Measurements from ENCODE around the gene PPM1A. TPM values are rescaled to one million over a fixed set of nuclear protein-coding genes. Genes with fewer than 3 reads are reported as not detected.

PPM1A gene
- total RNA-seq, 1 donor from 2014 or later: 46.4 TPM

GRCh38 chr14:60226298-60226697 lies 22.7 kb upstream of the PPM1A start:
- intact Hi-C loops (cut with micrococcal nuclease): no loop called here

- intact Hi-C loops (cut with micrococcal nuclease): no loop called here
Measured at GRCh38 chr14:60227291-60227690, 21.7 kb upstream of the PPM1A start.

- intact Hi-C loops (cut with micrococcal nuclease): no loop called here
Measured at GRCh38 chr14:60229614-60230013, 19.4 kb upstream of the PPM1A start.

- intact Hi-C loops (cut with micrococcal nuclease): no loop called here
Measured at GRCh38 chr14:60232185-60232584, 16.8 kb upstream of the PPM1A start.

GRCh38 chr14:60233251-60233650 lies 15.8 kb upstream of the PPM1A start:
- intact Hi-C loops (cut with micrococcal nuclease): no loop called here

- intact Hi-C loops (cut with micrococcal nuclease): no loop called here
Measured at GRCh38 chr14:60233891-60234290, 15.1 kb upstream of the PPM1A start.

GRCh38 chr14:60235440-60235839 lies 13.6 kb upstream of the PPM1A start:
- intact Hi-C loops (cut with micrococcal nuclease): no loop called here

- intact Hi-C loops (cut with micrococcal nuclease): no loop called here
Measured at GRCh38 chr14:60238955-60239354, 10.1 kb upstream of the PPM1A start.

GRCh38 chr14:60240139-60240856 lies 8.7 kb upstream of the PPM1A start:
- intact Hi-C loops (cut with micrococcal nuclease): loop anchor here (10.0 kb wide), 1 partner anchor 515 kb away; no protein-coding TSS in a partner anchor

- intact Hi-C loops (cut with micrococcal nuclease): loop anchor here (10.0 kb wide), 1 partner anchor 514 kb away; no protein-coding TSS in a partner anchor
Measured at GRCh38 chr14:60241091-60241490, 7.9 kb upstream of the PPM1A start.

- intact Hi-C loops (cut with micrococcal nuclease): loop anchor here (10.0 kb wide), 1 partner anchor 512 kb away; no protein-coding TSS in a partner anchor
Measured at GRCh38 chr14:60242429-60242828, 6.6 kb upstream of the PPM1A start.

- intact Hi-C loops (cut with micrococcal nuclease): loop anchor here (5.0 to 10.0 kb wide), 4 partner anchors 48 to 1818 kb away; partner anchors contain the start of genes KIAA0586 and TIMM9
Measured at GRCh38 chr14:60245380-60246177, 3.4 kb upstream of the PPM1A start.

GRCh38 chr14:60247994-60248696 lies 876 bp upstream of the PPM1A start:
- intact Hi-C loops (cut with micrococcal nuclease): loop anchor here (1.0 to 10.0 kb wide), 11 partner anchors 37 to 1821 kb away; partner anchors contain the start of genes DAAM1, HIF1A, JKAMP and KIAA0586

- intact Hi-C loops (cut with micrococcal nuclease): loop anchor here (1.0 to 10.0 kb wide), 12 partner anchors 17 to 1822 kb away; partner anchors contain the start of genes DAAM1, HIF1A, JKAMP and KIAA0586
Measured at GRCh38 chr14:60249321-60250256, 568 bp downstream of the PPM1A start.

- intact Hi-C loops (cut with micrococcal nuclease): loop anchor here (1.0 kb wide), 1 partner anchor 16 kb away; no protein-coding TSS in a partner anchor
Measured at GRCh38 chr14:60250257-60251035, 1.4 kb downstream of the PPM1A start.

- intact Hi-C loops (cut with micrococcal nuclease): no loop called here
Measured at GRCh38 chr14:60251877-60252276, 2.9 kb downstream of the PPM1A start.

GRCh38 chr14:60252630-60253029 lies 3.6 kb downstream of the PPM1A start:
- intact Hi-C loops (cut with micrococcal nuclease): no loop called here

GRCh38 chr14:60253649-60254048 lies 4.6 kb downstream of the PPM1A start:
- intact Hi-C loops (cut with micrococcal nuclease): no loop called here

GRCh38 chr14:60254176-60254575 lies 5.2 kb downstream of the PPM1A start:
- intact Hi-C loops (cut with micrococcal nuclease): no loop called here
